H1 (cell line): ENCODE measurements around the gene ZW10.

Experiments
- CEBPB ChIP-seq: IDR thresholded peaks from 2 replicates; pipeline ENCODE4 v1.6.1; 2012; ENCODE audit warnings: low read depth, low read length
- EP300 ChIP-seq, 2 experiments: IDR thresholded peaks; 1 replicate in 1 of 2; 2 replicates in 1 of 2; pipeline ENCODE4 v1.6.1; 2011 to 2012; ENCODE audit warnings: low read depth in 2 of 2, low read length in 2 of 2, mild to moderate bottlenecking in 2 of 2, borderline replicate concordance in 1 of 2, inconsistent platforms in 1 of 2, moderate library complexity in 1 of 2
- GABPA ChIP-seq: IDR thresholded peaks from 2 replicates; pipeline ENCODE4 v1.6.1; 2011; ENCODE audit warnings: mild to moderate bottlenecking, low read length, moderate library complexity, borderline replicate concordance; ENCODE audit not compliant: insufficient read depth
- POLR2A ChIP-seq, 2 experiments: IDR thresholded peaks; 1 replicate in 1 of 2; 2 replicates in 1 of 2; pipeline ENCODE4 v1.6.1; 2011; ENCODE audit warnings: low read depth in 2 of 2, low read length in 2 of 2, mild to moderate bottlenecking in 2 of 2; ENCODE audit errors: control extremely low read depth in 1 of 2
- RFX5 ChIP-seq: IDR thresholded peaks from 2 replicates; pipeline ENCODE4 v1.6.1; 2011; ENCODE audit warnings: low read depth, low read length, improper control_type of control experiment, borderline replicate concordance
- TF ChIP-seq, protein P1 (sequence below), 3 experiments: IDR thresholded peaks; 1 replicate in 2 of 3; 2 replicates in 1 of 3; pipeline versions ENCODE4 v1.5.1 to v1.6.1; 2011; ENCODE audit warnings: low read length in 3 of 3, mild to moderate bottlenecking in 3 of 3, inconsistent platforms in 2 of 3, low read depth in 1 of 3, moderate library complexity in 1 of 3; ENCODE audit not compliant: insufficient read depth in 1 of 3; ENCODE audit errors: control extremely low read depth in 1 of 3
- TF ChIP-seq, protein P2 (sequence below): IDR thresholded peaks from 2 replicates; pipeline ENCODE4 v1.6.1; 2012; ENCODE audit warnings: inconsistent platforms
- TF ChIP-seq, protein P3 (sequence below): IDR thresholded peaks from 2 replicates; pipeline ENCODE4 v1.6.1; 2012; ENCODE audit warnings: inconsistent platforms

DNA sequence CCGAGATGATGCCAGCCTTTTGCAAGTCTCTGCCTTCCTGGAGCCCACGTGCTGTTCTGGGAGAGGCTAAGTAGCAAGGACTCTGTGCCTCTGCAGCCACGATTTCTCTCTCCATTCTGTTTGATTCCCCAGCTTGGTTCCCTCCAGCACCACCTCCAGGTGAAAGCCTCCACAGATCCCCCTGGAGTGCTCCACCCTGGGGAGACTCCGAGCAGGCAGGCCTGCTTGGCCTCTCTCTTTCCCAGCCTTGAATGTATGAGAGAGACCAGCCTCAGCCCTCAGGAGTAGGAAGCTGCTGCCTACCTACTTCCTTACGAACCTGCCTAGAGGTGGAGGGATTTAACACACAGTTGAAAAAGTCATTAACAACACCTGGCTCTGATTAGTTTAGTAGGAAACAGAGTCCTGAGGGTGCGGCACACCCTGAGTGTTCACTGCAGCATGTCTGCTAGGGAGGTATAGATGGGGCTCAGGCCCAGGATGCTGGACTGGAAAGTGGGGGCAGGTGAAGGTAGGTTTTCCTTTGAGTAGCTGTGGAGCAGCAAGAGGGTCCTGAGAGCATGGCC lies 89.9 kb downstream of the ZW10 start:
- TF ChIP-seq, protein P1, sequence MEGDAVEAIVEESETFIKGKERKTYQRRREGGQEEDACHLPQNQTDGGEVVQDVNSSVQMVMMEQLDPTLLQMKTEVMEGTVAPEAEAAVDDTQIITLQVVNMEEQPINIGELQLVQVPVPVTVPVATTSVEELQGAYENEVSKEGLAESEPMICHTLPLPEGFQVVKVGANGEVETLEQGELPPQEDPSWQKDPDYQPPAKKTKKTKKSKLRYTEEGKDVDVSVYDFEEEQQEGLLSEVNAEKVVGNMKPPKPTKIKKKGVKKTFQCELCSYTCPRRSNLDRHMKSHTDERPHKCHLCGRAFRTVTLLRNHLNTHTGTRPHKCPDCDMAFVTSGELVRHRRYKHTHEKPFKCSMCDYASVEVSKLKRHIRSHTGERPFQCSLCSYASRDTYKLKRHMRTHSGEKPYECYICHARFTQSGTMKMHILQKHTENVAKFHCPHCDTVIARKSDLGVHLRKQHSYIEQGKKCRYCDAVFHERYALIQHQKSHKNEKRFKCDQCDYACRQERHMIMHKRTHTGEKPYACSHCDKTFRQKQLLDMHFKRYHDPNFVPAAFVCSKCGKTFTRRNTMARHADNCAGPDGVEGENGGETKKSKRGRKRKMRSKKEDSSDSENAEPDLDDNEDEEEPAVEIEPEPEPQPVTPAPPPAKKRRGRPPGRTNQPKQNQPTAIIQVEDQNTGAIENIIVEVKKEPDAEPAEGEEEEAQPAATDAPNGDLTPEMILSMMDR (IDR thresholded peaks at IDR 0.05; ENCODE audit: control extremely low read depth in 1 of 3, insufficient read depth in 1 of 3, low read depth in 1 of 3, low read length in 3 of 3) = no peak
- no peak for TF ChIP-seq GABPA
- no peak for TF ChIP-seq EP300 (IDR thresholded peaks at IDR 0.05; ENCODE audit: borderline replicate concordance in 1 of 2, low read depth in 2 of 2, low read length in 2 of 2)
- TF ChIP-seq RFX5 = no peak
- no peak for TF ChIP-seq CEBPB
- TF ChIP-seq, protein P2, sequence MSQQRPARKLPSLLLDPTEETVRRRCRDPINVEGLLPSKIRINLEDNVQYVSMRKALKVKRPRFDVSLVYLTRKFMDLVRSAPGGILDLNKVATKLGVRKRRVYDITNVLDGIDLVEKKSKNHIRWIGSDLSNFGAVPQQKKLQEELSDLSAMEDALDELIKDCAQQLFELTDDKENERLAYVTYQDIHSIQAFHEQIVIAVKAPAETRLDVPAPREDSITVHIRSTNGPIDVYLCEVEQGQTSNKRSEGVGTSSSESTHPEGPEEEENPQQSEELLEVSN = no peak
- no peak for TF ChIP-seq POLR2A (IDR thresholded peaks at IDR 0.05; ENCODE audit: control extremely low read depth in 1 of 2, low read depth in 2 of 2, low read length in 2 of 2)
- TF ChIP-seq, protein P3, sequence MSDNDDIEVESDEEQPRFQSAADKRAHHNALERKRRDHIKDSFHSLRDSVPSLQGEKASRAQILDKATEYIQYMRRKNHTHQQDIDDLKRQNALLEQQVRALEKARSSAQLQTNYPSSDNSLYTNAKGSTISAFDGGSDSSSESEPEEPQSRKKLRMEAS = no peak
